RWPE1 (cell line): ENCODE results near the gene PLSCR1.

Experiments
- CTCF ChIA-PET: fragments of 350-600 bp; sonication (Branson Sonifier 250); formaldehyde crosslinking; extraction: SDS; loops from one replicate; lab custom pipeline; 2021; lab: Yijun Ruan, JAX
- POLR2A ChIA-PET: fragments of 400-600 bp; formaldehyde crosslinking; extraction: SDS; loops from one replicate; lab custom pipeline; 2020; ENCODE audit warnings: antibody characterized with exemption; ENCODE audit not compliant: low non-redundant PET; lab: Yijun Ruan, JAX
- DNase-seq: peaks from one replicate; pipeline ENCODE4 v3.0.0; 2012; ENCODE audit warnings: low spot score
- H3K27ac ChIP-seq: fragments of 450-650 bp; 2 replicates; pipeline ENCODE4 v1.5.1; 2017
- CTCF ChIP-seq: fragments of 450-650 bp; conservative IDR thresholded peaks from 2 replicates; pipeline ENCODE4 v1.5.1; 2017; ENCODE audit warnings: low read depth, mild to moderate bottlenecking

The PLSCR1 gene

GRCh38 chr3:146561879-146562278, 17.5 kb upstream of the PLSCR1 start:
- no peak for TF ChIP-seq CTCF
- ChIA-PET POLR2A (no interaction called here), CTCF (interaction anchor here (0.5 kb wide), 1 partner anchor 1515 kb away, joined by 3 read pairs; no protein-coding TSS in a partner anchor)
- no peak overlapping the region for H3K27ac ChIP-seq
- DNase-seq: no peak

- no peak for TF ChIP-seq CTCF
- no peak overlapping the region for H3K27ac ChIP-seq
- ChIA-PET POLR2A (no interaction called here), CTCF (interaction anchor here (0.5 to 0.6 kb wide), 2 partner anchors 404 to 1515 kb away, joined by 3 read pairs; no protein-coding TSS in a partner anchor)
- no peak for DNase-seq
These were observed 17.1 kb upstream of the PLSCR1 start for GRCh38 chr3:146561463-146561862.

GRCh38 chr3:146560678-146561077, 16.3 kb upstream of the PLSCR1 start:
- H3K27ac ChIP-seq: no peak overlapping the region
- CTCF ChIA-PET: interaction anchor here (0.6 kb wide), 1 partner anchor 21 kb away, joined by 3 read pairs; no protein-coding TSS in a partner anchor
- TF ChIP-seq CTCF: no peak
- no peak for DNase-seq
- POLR2A ChIA-PET: no interaction called here

GRCh38 chr3:146559388-146559787, 15.0 kb upstream of the PLSCR1 start:
- no peak for DNase-seq
- POLR2A ChIA-PET: no interaction called here
- H3K27ac ChIP-seq: no peak overlapping the region
- no peak for TF ChIP-seq CTCF
- CTCF ChIA-PET: no interaction called here

GRCh38 chr3:146558781-146559180, 14.4 kb upstream of the PLSCR1 start:
- DNase-seq: no peak
- ChIA-PET POLR2A (no interaction called here), CTCF (no interaction called here)
- no peak overlapping the region for H3K27ac ChIP-seq
- TF ChIP-seq CTCF: no peak

GRCh38 chr3:146557745-146558144, 13.3 kb upstream of the PLSCR1 start:
- CTCF ChIA-PET: no interaction called here
- no peak for TF ChIP-seq CTCF
- POLR2A ChIA-PET: no interaction called here
- DNase-seq: no peak
- no peak overlapping the region for H3K27ac ChIP-seq

- CTCF ChIA-PET: interaction anchor here (0.6 kb wide), 1 partner anchor 26 kb away, joined by 3 read pairs; no protein-coding TSS in a partner anchor
- POLR2A ChIA-PET: no interaction called here
- no peak for TF ChIP-seq CTCF
- DNase-seq: no peak
- no peak overlapping the region for H3K27ac ChIP-seq
These were observed 10.9 kb upstream of the PLSCR1 start for GRCh38 chr3:146555311-146555710.
